Measurements from ENCODE around the gene ZGPAT.

- no peak for TF ChIP-seq CTCF (IDR thresholded peaks at IDR 0.05)
- TF ChIP-seq POLR2A (IDR thresholded peaks at IDR 0.05), result no peak
Measured at GRCh38 chr20:63750807-63751470, 43.1 kb downstream of the ZGPAT start.
